GM12873 (cell line): Measurements from ENCODE around the gene TPD52L2.

ENCODE experiments used
- TF ChIP-seq, protein P1 (sequence below): IDR thresholded peaks from 2 replicates; pipeline ENCODE4 v1.5.1; 2012; ENCODE audit warnings: low read depth, mild to moderate bottlenecking, moderate library complexity, low read length, control low read depth; ENCODE audit not compliant: insufficient read depth; ENCODE audit errors: missing control alignments

TPD52L2 gene

DNA sequence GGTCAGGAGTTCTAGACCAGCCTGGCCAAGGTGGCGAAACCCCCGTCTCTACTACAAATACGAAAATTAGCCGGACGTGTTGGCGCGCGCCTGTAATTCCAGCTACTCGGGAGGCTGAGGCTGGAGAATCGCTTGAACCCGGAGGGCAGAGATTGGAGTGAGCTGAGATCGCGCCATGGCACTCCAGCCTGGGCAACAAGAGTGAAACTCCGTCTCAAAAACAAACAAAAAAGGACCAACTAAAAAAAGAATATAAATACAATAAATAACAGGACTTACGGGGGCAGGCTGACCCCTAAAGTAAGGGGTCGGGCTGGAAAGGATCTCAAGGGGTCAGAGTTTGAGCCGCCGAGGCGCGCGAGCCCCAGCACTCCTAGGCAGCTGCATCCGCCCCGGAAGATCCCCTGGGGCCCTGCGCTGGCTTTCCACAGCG, 509 bp upstream of the TPD52L2 start:
- TF ChIP-seq, protein P1, sequence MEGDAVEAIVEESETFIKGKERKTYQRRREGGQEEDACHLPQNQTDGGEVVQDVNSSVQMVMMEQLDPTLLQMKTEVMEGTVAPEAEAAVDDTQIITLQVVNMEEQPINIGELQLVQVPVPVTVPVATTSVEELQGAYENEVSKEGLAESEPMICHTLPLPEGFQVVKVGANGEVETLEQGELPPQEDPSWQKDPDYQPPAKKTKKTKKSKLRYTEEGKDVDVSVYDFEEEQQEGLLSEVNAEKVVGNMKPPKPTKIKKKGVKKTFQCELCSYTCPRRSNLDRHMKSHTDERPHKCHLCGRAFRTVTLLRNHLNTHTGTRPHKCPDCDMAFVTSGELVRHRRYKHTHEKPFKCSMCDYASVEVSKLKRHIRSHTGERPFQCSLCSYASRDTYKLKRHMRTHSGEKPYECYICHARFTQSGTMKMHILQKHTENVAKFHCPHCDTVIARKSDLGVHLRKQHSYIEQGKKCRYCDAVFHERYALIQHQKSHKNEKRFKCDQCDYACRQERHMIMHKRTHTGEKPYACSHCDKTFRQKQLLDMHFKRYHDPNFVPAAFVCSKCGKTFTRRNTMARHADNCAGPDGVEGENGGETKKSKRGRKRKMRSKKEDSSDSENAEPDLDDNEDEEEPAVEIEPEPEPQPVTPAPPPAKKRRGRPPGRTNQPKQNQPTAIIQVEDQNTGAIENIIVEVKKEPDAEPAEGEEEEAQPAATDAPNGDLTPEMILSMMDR, result no peak

DNA sequence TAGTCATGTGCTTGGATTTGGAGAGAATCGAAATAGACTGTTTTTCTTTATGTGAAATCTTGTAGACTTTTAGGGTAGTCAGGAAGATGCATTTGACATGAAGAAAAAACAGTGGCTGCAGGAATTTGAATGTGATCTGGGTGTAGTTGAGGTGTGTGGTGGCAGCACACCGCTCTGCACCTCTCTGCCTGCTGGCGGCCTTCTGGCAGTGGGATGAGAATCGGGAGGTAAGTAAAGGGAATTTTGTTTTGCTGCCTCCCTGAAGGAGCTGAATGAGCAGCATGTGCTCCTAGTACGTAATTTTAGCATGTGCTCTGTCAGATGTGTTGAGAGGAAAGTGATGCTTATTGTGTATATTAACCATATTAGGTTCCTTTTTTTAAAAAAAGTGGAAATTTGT, 3.2 kb downstream of the TPD52L2 start:
- TF ChIP-seq, protein P1, result no peak

DNA sequence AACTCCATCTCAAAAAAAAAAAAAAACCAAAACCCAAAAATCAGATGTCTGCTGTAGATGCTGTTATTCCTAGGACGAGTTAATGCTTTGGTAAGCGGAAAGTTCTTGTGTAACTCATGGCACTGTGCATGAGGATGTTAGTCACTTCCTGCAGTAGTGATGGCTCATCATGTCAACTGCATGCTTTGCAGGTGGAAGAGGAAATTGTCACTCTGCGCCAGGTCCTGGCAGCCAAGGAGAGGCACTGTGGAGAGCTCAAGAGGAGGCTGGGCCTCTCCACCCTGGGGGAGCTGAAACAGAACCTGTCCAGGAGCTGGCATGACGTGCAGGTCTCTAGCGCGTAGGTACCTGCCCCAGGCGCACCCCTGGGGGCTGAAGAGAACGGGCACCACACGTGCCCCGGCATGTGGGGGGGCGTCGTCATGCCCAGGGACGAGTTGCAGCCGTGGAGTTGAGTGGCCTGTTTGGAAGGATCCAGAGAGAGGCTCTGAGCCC, 8.5 kb downstream of the TPD52L2 start:
- TF ChIP-seq, protein P1, result no peak

DNA sequence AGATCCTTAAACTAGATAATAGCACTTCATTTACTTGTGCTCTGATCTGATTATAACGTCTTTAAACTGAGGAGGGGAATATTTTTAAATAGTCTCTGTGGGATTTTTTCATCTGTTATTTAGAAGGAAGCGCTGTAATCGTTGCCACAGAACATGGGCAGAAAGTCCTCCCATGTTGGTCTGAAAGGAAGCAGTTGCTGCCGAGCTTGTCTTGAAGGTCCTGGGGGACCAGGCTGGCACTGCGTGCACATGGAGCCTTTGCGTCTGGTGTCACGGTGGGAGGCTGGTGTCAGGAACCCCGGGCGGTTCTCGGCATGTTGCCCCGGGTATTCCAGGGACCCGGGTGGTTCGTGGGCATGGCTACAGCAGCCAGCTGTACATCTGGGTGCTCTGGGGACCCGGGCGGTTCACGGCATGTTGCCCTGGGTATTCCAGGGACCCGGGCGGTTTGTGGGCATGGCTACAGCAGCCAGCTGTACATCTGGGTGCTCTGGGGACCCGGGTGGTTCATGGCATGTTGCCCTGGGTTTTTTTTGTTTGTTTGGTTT, 11.5 kb downstream of the TPD52L2 start:
- TF ChIP-seq, protein P1, result no peak

DNA sequence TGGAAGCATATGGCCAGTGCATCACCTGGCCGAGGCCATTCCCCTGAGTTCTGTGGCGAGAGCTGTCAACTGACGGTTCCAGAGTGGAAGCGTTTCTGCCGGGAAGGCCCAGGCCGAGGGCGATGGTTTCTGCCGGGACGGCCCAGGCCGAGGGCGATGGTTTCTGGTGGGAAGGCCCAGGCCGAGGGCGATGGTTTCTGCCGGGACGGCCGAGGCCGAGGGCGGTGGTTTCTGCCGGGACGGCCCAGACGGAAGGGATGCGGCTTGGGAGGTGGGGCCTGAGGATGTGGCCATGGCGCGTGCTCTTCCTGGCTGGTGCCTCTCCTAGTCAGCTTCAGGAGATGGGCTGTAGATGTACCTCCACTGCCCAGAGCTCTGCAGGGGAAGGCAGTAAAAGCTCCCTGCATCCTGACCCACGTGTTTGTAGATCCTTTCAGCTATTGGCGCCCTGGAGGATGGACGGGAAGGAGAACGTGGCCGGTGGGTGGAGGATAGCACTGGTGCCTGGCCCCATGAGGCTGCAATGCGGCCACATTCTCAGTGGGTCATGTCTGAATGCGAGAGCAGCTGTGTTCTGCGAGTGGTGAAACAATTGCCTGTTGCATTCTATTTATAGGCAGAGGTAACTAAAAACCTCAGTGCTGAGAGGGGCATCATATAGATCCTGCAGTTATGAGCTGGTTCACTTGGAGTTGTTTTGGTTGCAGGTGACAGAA, 12.8 kb downstream of the TPD52L2 start:
- TF ChIP-seq, protein P1, result no peak

DNA sequence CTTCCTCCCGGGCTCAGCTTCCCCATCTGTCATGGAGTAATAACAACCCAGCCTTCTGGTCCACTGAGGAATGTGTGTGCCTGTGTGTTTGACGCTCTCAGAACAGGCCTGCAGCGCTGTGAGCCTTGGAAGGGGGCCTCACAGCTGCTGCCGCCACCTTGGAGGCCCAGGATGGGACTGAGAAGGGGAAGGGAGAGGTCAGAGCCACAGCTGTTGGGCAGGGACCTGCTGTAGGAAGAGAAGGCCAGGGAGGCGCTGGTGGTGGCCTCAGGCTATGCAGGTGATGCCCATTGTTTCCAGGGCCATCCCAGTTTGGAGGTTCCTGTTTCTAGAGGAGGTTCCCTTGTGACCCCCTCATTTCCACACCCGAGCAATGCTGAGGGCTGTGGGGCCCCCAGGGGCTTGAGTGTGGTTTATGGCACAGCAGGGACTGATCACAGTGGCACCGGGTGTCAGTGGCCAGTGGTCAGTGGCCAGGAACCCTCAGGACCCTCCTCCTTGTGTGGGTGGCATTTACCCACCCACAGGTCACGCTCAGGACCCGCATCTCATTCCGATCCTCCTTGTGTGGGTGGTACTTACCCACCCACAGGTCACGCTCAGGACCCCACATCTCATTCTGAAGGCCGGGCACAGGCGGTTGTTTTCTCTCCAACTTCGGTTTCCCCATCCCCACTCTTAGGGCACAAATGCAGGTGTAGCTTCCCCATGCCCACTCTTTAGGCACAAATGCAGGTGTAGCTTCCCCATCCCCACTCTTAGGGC, 14.0 kb downstream of the TPD52L2 start:
- TF ChIP-seq, protein P1, result no peak
